ENCODE results near the gene CDKN2B-AS1. TPM values are rescaled to one million over a fixed set of nuclear protein-coding genes. Genes with fewer than 3 reads are reported as not detected.
A peak's percentile ranks its signal among the peaks of the same experiment; 100 is the strongest.

CDKN2B-AS1 gene
- total RNA-seq, 2 donors from 2014 or later, result not detected

- 89% methylated on average over 1 of the region's 1 CpG; no CpG with 5 or more reads in 1 of the 2 experiments for WGBS, 2 experiments (ENCODE audit: insufficient coverage in 1 of 2, insufficient read length in 1 of 2)
- Histone ChIP-seq H3K36me3 (ENCODE audit: control insufficient read depth, insufficient read depth, low read length) (no peaks in the 10 kb centered on the region), H3K9ac (ENCODE audit: extremely low read depth, low read length, poor library complexity, severe bottlenecking) (no peak overlapping the region), H3K27ac (ENCODE audit: low read depth, low read length) (no peak overlapping the region), H3K27me3 (ENCODE audit: control insufficient read depth, insufficient read depth, low read length, poor library complexity, severe bottlenecking) (no peaks in the 10 kb centered on the region), H3K4me3 (ENCODE audit: low read length) (no peak overlapping the region), H3K9me3 (ENCODE audit: control insufficient read depth, low read length) (peaks cover 10% of the 10 kb centered on the region), H3K4me1 (ENCODE audit: control insufficient read depth, insufficient read depth, low read length) (peaks cover 9% of the 10 kb centered on the region)
- no peak for TF ChIP-seq CTCF (conservative IDR thresholded peaks at IDR 0.05)
- Mint-ChIP-seq H3K4me1 (peaks cover 18% of the 10 kb centered on the region), H3K9me3 (peaks cover 10% of the 10 kb centered on the region), H3K4me3 (no peak overlapping the region), H3K36me3 (ENCODE audit: low read depth) (no peaks in the 10 kb centered on the region), H3K27ac (no peak overlapping the region), H3K27me3 (ENCODE audit: insufficient read depth) (peaks cover 2% of the 10 kb centered on the region)
- no peak for DNase-seq
These were observed 126.0 kb downstream of the CDKN2B-AS1 start for GRCh38 chr9:22120595-22120994.

GRCh38 chr9:22124263-22125011 is 129.8 kb downstream of the CDKN2B-AS1 start:
- peaks cover 6% of the 10 kb centered on the region for H3K27me3 Mint-ChIP-seq (ENCODE audit: insufficient read depth)
- Histone ChIP-seq H3K4me1 (ENCODE audit: control insufficient read depth, insufficient read depth, low read length) (peaks cover 5% of the 10 kb centered on the region), H3K36me3 (ENCODE audit: control insufficient read depth, insufficient read depth, low read length) (no peaks in the 10 kb centered on the region), H3K9me3 (ENCODE audit: control insufficient read depth, low read length) (peaks cover 10% of the 10 kb centered on the region), H3K9ac (ENCODE audit: extremely low read depth, low read length, poor library complexity, severe bottlenecking) (no peak overlapping the region), H3K27ac (ENCODE audit: low read depth, low read length) (no peak overlapping the region), H3K4me3 (ENCODE audit: low read length) (no peak overlapping the region), H3K27me3 (ENCODE audit: control insufficient read depth, insufficient read depth, low read length, poor library complexity, severe bottlenecking) (no peaks in the 10 kb centered on the region)
- DNase-seq, result no peak
- H3K36me3 Mint-ChIP-seq (ENCODE audit: low read depth), result no peaks in the 10 kb centered on the region
- H3K4me3 Mint-ChIP-seq, result no peak overlapping the region
- H3K4me1 Mint-ChIP-seq, result peaks cover 9% of the 10 kb centered on the region
- WGBS, 2 experiments (ENCODE audit: insufficient coverage in 1 of 2, insufficient read length in 1 of 2), result 75% methylated on average over 5 of the region's 6 CpGs; no CpG with 5 or more reads in 1 of the 2 experiments
- H3K27ac Mint-ChIP-seq, result no peak overlapping the region
- no peak for TF ChIP-seq CTCF (conservative IDR thresholded peaks at IDR 0.05)
- H3K9me3 Mint-ChIP-seq, result peaks cover 10% of the 10 kb centered on the region

- H3K4me3 Mint-ChIP-seq, result no peak overlapping the region
- no peak overlapping the region for H3K9ac ChIP-seq (ENCODE audit: extremely low read depth, low read length, poor library complexity, severe bottlenecking)
- WGBS, 2 experiments (ENCODE audit: insufficient coverage in 1 of 2, insufficient read length in 1 of 2), result 75% methylated on average over 1 of the region's 1 CpG; no CpG with 5 or more reads in 1 of the 2 experiments
These were observed 134.5 kb downstream of the CDKN2B-AS1 start for GRCh38 chr9:22129133-22129532.

More at GRCh38 chr9:22129133-22129532, 134.5 kb downstream of the CDKN2B-AS1 start:
- TF ChIP-seq CTCF (conservative IDR thresholded peaks at IDR 0.05), result no peak
- DNase-seq, result no peak
- peak overlapping the region; percentile 33 for H3K4me3 ChIP-seq (ENCODE audit: low read length)
- H3K36me3 ChIP-seq (ENCODE audit: control insufficient read depth, insufficient read depth, low read length), result no peaks in the 10 kb centered on the region
- peak overlapping the region; percentile 34 for H3K27ac Mint-ChIP-seq
- H3K4me1 ChIP-seq (ENCODE audit: control insufficient read depth, insufficient read depth, low read length), result peaks cover 5% of the 10 kb centered on the region
- H3K27me3 Mint-ChIP-seq (ENCODE audit: insufficient read depth), result peaks cover 4% of the 10 kb centered on the region
- no peak overlapping the region for H3K27ac ChIP-seq (ENCODE audit: low read depth, low read length)
- no peaks in the 10 kb centered on the region for H3K9me3 ChIP-seq (ENCODE audit: control insufficient read depth, low read length)
- H3K4me1 Mint-ChIP-seq, result peaks cover 12% of the 10 kb centered on the region
- no peaks in the 10 kb centered on the region for H3K27me3 ChIP-seq (ENCODE audit: control insufficient read depth, insufficient read depth, low read length, poor library complexity, severe bottlenecking)
- no peaks in the 10 kb centered on the region for H3K36me3 Mint-ChIP-seq (ENCODE audit: low read depth)
- H3K9me3 Mint-ChIP-seq, result no peaks in the 10 kb centered on the region
